CD4-positive, alpha-beta T cell treated with Interleukin-1 beta for 1 hour (primary cell): ENCODE measurements around the gene GIMD1.
"Not testable (repeated sequence)": the region's sequence is repeated elsewhere in the genome, so short reads cannot be mapped to it uniquely, and the experiment has no call there.

Experiments
- DNase-seq, 2 donors: peaks; one replicate each; pipeline ENCODE4 v3.0.0-alpha.2; 2020 to 2022

GIMD1 gene

DNA sequence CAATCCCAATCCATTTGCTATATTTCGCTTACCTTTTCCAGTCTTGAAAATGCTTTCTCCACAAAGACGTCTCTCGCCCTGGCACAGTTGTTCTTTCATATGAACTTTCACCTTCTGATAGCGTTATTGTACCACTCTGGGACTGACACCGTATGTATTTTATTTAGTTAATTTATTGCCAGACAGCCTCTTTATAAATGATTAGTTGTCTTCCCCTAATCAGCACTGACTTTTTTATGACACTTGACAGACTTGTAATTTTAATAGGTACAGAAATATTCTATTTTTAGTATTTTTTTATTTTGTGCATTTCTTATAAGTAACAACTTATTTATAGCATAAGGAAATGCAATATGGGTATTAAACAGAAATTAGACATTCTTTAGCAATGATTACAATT lies at the start of gene GIMD1:
GIMD1 (minus strand) TSS at position 101 of the 400 bp plus-strand sequence. CDS start 1,343 bp downstream, outside the sequence.
- no peak for DNase-seq

DNA sequence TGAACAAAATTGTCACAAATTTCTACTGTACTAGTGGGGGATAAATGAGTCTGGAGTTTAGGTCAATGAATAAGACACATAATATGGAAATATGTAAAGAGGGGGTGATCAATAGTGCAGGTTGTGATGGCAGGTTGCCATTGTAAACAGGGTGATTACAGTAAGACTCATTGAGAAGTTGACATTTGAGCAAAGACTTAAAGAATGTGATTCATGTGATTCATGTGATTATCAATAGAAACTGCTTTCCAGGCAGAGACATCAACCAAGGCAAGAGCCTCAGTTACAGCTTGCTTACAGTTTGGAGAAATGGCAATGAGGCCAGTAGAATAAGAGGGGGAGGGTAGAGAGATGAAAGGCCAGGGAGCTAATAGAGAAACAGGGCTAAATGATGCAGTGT lies 45.8 kb upstream of the GIMD1 start:
- no peak for DNase-seq

- DNase-seq: no peak
These were observed 41.6 kb upstream of the GIMD1 start for GRCh38 chr4:106409901-106410889.

DNA sequence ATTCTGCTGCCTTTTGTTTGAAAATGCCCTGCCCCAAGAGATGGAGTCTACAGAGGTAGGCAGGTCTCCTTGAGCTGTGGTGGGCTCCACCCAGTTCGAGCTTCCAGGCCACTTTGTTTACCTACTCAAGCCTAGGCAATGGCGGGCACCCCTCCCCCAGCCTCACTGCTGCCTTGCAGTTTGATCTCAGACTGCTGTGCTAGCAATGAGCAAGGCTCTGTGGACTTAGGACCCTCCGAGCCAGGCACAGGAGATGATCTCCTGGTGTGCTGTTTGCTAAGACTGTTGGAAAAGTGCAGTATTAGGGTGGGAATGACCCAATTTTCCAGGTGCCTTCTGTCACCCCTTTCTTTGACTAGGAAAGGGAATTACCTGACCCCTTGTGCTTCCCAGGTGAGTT lies 39.4 kb upstream of the GIMD1 start:
- not testable (repeated sequence) for DNase-seq

- DNase-seq: no peak
These were observed 32.6 kb upstream of the GIMD1 start for GRCh38 chr4:106401157-106401556.

DNA sequence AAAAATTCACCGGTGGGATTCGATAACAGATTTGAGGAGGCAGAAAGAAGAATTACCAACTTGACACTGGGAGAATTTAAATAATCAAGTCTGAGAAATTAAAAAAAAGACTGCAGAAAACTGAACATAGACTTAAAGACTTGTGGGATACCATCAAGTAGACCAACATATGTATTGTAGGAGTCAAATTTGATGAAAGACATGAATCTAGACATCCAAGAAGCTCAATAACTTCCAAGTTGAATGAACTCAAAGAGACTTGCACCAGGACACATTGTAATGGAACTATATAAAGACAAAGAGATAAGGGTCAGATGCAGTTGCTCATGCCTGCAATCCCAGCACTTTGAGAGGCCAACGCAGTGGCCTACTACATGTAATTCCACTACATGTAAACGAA lies 30.3 kb upstream of the GIMD1 start:
- not testable (repeated sequence) for DNase-seq

GRCh38 chr4:106395582-106395981 lies 27.0 kb upstream of the GIMD1 start:
- DNase-seq: no peak

GRCh38 chr4:106385853-106386393 lies 17.3 kb upstream of the GIMD1 start:
- DNase-seq: no peak

DNA sequence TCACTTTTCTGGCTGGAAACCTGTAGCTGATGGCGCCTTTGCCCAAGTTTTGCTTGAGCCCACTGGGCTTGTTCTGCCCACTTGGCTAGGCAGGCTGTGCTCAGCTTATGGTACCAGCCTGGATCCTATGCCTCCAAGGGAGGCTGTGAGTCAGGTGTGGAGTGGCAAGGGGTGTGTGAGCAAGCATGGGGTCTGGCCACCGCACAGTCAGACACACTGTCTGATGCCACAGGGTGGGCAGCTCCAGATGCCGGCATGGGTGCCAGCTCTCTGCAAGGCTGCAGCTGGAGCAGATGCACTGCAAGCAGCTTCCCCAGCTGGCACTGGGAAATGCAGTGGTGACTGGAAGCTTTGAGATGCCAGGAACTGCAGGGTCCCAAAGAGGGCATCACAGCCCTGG lies 16.3 kb upstream of the GIMD1 start:
- no peak for DNase-seq

GRCh38 chr4:106380179-106380578 lies 11.6 kb upstream of the GIMD1 start:
- DNase-seq: no peak

DNA sequence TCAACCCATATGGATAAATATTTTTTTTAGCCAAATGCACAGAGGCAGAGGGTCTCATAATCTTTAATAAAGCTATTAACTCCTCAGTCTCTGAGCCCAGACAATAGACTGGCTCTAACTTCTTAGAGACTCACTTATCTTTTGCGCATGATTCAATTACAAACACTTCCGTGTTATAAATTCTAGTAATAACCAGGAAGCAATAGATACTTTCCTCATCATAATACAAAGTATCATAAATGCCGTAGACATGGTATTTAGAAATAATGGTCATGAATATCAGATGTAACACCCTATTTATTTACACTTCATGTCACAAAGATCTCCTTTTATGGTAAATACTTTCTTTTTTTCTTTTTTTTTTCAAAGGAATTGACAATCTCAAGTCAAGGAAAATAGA lies 4.4 kb upstream of the GIMD1 start:
- DNase-seq: no peak

DNA sequence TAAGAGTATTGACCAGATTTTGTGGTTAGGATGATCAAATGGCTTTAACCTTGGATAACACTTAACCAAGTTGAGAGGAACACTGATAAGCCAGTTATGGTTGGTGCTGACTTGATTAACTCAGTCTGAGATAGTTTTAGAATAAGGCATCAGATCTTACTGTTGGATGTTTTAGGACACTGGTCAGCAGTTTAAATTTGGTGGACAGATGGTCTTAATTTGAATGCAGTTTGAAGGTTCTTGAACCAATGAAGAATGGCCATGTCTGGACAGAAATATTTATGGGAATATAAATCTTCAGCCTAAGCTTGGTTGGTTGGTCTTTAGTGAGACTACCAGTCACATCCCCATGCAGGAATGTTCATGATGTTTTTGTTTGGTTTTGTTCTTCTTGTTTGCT lies 2.6 kb upstream of the GIMD1 start:
- DNase-seq: no peak

DNA sequence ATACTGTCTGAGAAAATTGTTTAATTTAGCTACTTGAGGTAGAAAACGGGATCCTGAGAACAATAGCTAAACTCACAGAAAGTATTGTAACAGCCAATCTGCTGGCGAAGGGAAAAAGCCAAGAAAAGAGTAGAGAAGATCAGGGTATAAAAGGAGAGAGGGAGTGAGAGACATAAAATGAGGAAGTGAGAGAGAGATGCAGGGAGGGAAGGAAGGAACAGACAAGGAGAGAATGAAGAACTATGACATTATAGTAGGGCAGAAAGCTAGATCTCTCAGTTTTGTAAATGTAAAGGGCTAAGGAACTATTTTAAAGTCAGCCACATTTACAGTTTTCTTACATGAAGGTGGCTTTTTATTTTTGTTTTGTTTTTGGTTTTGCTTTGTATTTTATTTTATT lies 1.6 kb upstream of the GIMD1 start:
- no peak for DNase-seq

- DNase-seq: peak in 1 of 2 donors; percentile 5
These were observed 980 bp upstream of the GIMD1 start for GRCh38 chr4:106369456-106370060.

DNA sequence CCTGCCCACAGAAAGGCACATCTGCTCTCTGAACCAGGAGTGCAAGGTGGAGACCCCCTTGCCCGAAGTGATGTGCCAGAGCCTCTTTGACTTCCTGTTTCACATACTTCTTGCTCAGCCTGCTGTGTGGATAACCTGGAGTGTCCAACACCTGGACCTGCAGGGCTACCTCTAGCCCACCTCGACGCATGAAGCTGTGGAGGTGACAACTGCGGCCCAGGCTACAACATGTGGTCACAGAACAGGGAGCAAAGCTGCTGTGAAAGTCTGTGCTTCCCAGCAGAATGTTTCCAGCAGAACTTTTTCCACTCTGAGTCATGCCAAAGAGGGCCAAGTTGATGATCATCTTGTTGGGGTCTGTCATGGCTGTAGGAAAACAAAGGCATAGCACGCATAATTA lies 1.5 kb downstream of the GIMD1 start:
- DNase-seq: no peak

DNA sequence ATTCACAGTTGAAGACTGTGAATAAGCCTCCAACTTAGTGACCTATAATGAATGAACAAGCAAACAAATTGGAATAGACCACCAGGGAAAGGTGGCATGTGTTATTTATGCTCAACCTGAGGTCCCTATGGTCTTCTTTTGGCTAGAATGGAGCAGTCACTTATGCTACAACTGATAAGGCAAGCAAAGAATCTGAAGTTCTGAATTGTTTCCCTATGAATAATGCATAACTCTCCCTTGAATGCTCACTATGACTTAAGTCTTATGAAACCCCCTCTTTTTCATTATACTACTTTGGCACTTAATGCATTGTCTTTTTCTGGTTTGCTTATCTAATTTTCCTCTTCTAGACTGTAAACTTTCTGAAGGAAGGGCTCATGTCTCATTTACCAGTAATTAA lies 2.6 kb downstream of the GIMD1 start:
- no peak for DNase-seq

GRCh38 chr4:106365613-106366012 lies 3.0 kb downstream of the GIMD1 start:
- no peak for DNase-seq

DNA sequence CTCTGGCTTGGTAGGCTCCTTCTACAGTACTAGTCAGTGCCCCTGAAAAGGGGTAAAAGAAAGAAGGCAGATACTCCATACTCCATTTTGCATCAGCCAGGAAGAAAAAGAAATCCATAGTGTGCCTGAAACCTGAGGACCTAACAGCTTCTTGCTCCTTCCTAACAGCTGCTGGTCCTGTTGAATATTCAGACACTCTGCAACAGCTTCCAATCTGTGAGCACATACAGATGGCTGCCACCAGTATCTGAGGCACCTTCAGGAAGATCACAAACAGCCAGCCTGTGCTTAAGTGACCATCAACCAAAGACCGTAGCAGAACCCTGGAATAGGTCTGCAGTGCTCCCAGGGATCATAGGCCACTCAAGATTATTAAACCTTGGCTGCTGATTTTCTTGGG lies 4.3 kb downstream of the GIMD1 start:
- DNase-seq: no peak

DNA sequence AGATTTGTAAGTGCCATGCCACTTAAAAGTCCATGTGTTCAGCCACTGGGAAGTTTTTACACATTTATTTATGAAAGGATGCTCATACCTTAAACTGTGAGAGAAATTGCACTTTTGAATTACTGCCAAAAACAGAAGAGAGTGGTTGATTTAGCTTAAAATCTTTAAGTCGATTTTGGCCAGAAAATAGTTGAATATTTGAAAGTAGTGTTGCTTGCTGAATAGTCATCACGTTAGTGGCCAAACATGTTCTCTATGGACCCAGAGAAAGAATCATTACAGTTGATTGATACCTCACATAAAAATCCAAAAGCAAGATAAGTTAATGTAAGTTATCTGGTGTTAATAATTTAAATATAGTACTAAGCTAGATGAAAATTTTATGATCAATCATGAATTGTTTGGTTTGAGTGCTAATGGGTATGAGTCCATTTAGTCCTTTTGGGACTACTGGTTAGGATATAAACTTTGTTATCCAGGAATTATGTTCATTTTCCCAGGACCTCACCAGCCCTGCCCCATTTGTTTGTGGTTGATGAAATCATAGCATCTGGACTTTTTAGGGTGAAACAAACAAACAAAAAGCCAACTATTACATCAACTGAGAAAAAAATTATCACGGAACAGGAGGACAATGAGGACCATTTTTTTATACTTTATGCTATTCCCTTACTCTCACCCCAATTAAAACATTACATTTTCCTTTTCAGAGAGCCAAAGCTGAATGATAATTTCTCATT lies 6.3 kb downstream of the GIMD1 start:
- no peak for DNase-seq

DNA sequence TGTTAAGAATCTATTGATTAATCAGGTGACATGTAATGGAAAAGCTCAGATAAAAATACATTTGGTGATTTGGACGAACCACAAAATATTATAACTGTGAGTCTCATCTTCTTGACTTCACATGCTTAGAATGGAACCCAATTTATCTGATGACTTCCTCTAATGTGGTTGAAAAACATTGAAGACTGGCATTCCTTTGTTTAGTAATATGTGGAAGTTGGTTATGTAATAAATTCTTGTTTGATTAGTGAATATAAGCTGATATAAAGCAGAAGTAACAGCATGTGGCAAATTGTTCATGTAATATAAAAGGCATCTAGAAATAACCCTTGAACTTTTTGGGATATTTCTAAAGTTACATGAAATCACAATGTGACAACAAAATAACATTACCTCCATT lies 9.7 kb downstream of the GIMD1 start:
- no peak for DNase-seq

GRCh38 chr4:106355193-106355592 lies 13.4 kb downstream of the GIMD1 start:
- no peak for DNase-seq

- DNase-seq: no peak
These were observed 14.8 kb downstream of the GIMD1 start for GRCh38 chr4:106353786-106354185.

DNA sequence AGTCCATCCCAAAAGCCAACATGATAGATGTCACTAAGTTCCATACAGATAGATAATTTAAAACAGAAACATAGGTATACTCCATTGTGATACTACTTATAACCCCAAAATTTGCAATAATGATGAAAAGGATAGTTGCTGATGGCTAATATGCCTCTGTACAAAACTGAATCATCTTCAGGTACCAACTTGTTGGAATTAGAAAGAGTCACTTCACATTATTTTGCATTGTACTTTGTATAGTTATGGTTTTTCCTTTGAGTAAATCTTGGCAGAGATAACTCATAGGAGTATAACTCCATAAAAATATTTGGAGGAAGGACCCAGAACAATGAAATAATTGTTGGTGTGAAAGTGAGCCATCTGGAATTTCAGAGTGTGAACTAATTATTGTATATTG lies 17.6 kb downstream of the GIMD1 start:
- DNase-seq: no peak
